ENCODE data around the gene SETDB2. TPM values are rescaled to one million over a fixed set of nuclear protein-coding genes. Genes with fewer than 3 reads are reported as not detected.

SETDB2 gene
- total and polyA plus RNA-seq, 4 donors: 5.0 to 22.9 (median 8.6) TPM

DNA sequence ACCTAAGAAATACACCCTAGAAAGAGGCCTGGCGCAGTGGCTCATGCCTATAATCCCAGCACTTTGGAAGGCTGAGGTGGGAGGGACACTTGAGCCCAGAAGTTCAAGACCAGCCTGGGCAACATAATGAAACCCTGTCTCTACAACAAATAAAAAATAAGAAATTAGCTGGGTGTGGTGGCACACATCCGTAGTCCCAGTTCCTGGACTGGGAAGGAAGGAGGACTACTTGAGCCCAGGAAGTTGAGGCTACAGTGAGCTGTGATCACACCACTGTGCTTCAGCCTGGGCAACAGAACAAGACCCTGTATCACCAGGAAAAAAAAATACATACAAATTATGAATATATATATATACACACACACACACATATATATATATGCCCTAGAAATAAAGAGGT is 94.3 kb downstream of the SETDB2 start:
- WGBS, 2 donors: 71 to 88% methylated on average over 2 of the region's 2 CpGs
- no peak for ATAC-seq (ENCODE audit: insufficient read depth, low FRiP score)
- no peak overlapping the region for H3K27ac ChIP-seq (ENCODE audit: low read depth in 1 of 2, low read length in 1 of 2)

DNA sequence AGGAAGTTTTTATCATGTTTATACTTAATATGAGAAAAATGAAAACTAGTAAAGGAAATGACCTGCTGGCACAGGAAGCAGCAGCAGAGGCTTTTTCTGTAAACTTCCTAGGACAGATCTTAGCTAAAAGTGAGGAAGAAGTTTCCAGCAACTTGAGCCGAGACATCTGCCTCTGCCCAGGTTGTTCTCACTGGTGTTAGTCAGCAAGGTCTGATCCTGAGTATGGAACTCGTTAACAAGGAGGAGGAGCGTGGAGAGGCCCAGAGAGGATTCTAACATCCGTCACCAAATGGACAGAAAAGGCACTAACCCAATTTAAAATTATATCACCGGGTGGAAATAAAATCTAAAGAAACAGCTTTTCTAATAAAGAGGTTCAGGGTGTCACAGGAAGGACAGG is 95.2 kb downstream of the SETDB2 start:
- WGBS, 2 donors: 71 to 76% methylated on average over 5 of the region's 5 CpGs
- no peak for DNase-seq
- H3K4me1 ChIP-seq (ENCODE audit: control insufficient read depth in 5 of 5, insufficient read depth in 5 of 5, low read length in 5 of 5): peaks cover 0 to 4% (median 0%) of the 10 kb centered on the region in 5 donors
- H3K36me3 ChIP-seq (ENCODE audit: control insufficient read depth in 4 of 4, insufficient read depth in 4 of 4, low read length in 4 of 4): peaks cover 8 to 22% (median 16%) of the 10 kb centered on the region in 4 donors
- no peak overlapping the region for H3K4me3 ChIP-seq
- no peak overlapping the region for H3K9ac ChIP-seq (ENCODE audit: insufficient read depth in 1 of 2, low read length in 2 of 2)
- ATAC-seq (ENCODE audit: insufficient read depth, low FRiP score): no peak
- H3K9me3 ChIP-seq (ENCODE audit: control insufficient read depth in 4 of 4, insufficient read depth in 3 of 4, low read length in 3 of 4): no peaks in the 10 kb centered on the region
- TF ChIP-seq, protein P1, sequence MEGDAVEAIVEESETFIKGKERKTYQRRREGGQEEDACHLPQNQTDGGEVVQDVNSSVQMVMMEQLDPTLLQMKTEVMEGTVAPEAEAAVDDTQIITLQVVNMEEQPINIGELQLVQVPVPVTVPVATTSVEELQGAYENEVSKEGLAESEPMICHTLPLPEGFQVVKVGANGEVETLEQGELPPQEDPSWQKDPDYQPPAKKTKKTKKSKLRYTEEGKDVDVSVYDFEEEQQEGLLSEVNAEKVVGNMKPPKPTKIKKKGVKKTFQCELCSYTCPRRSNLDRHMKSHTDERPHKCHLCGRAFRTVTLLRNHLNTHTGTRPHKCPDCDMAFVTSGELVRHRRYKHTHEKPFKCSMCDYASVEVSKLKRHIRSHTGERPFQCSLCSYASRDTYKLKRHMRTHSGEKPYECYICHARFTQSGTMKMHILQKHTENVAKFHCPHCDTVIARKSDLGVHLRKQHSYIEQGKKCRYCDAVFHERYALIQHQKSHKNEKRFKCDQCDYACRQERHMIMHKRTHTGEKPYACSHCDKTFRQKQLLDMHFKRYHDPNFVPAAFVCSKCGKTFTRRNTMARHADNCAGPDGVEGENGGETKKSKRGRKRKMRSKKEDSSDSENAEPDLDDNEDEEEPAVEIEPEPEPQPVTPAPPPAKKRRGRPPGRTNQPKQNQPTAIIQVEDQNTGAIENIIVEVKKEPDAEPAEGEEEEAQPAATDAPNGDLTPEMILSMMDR (IDR thresholded peaks at IDR 0.05; ENCODE audit: control extremely low read depth, extremely low read depth): no peak
- no peaks in the 10 kb centered on the region for H3K27me3 ChIP-seq (ENCODE audit: control insufficient read depth in 3 of 3, insufficient read depth in 3 of 3, low read length in 2 of 3)
- peak overlapping the region in 1 of 2 donors; percentile 47 for H3K27ac ChIP-seq (ENCODE audit: low read depth in 1 of 2, low read length in 1 of 2)

More for the DNA sequence above, 94.3 kb downstream of the SETDB2 start:
- Histone ChIP-seq H3K4me1 (ENCODE audit: control insufficient read depth in 5 of 5, insufficient read depth in 5 of 5, low read length in 5 of 5) (peaks cover 0 to 6% (median 0%) of the 10 kb centered on the region in 5 donors), H3K9ac (ENCODE audit: insufficient read depth in 1 of 2, low read length in 2 of 2) (no peak overlapping the region), H3K9me3 (ENCODE audit: control insufficient read depth in 4 of 4, insufficient read depth in 3 of 4, low read length in 3 of 4) (no peaks in the 10 kb centered on the region), H3K36me3 (ENCODE audit: control insufficient read depth in 4 of 4, insufficient read depth in 4 of 4, low read length in 4 of 4) (peaks cover 8 to 26% (median 17%) of the 10 kb centered on the region in 4 donors), H3K4me3 (no peak overlapping the region), H3K27me3 (ENCODE audit: control insufficient read depth in 3 of 3, insufficient read depth in 3 of 3, low read length in 2 of 3) (no peaks in the 10 kb centered on the region)
- DNase-seq: no peak
- TF ChIP-seq, protein P1 (IDR thresholded peaks at IDR 0.05; ENCODE audit: control extremely low read depth, extremely low read depth): no peak

DNA sequence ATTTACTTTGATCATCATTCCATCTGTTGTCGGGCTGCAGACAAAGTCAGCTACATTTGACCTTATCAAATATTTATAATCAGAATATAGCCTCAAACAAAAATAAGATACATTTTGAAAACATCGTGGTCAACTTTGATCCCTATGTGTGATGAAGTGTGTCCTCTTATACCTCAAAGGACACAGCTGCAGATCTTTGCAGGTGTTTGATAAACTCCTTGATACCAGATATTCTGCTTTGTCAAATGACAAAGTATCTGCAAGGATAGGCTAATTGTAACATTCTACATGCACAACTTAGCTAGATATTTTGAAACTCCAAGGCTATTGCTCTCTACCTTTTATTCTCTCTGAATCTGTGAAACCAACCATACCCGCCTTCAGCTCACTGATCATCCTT is 95.7 kb downstream of the SETDB2 start:
- DNase-seq: no peak
- Histone ChIP-seq H3K4me3 (no peak overlapping the region), H3K36me3 (ENCODE audit: control insufficient read depth in 4 of 4, insufficient read depth in 4 of 4, low read length in 4 of 4) (peaks cover 8 to 20% (median 16%) of the 10 kb centered on the region in 4 donors), H3K27ac (ENCODE audit: low read depth in 1 of 2, low read length in 1 of 2) (no peak overlapping the region), H3K9me3 (ENCODE audit: control insufficient read depth in 4 of 4, insufficient read depth in 3 of 4, low read length in 3 of 4) (no peaks in the 10 kb centered on the region), H3K4me1 (ENCODE audit: control insufficient read depth in 5 of 5, insufficient read depth in 5 of 5, low read length in 5 of 5) (peaks cover 0 to 4% (median 0%) of the 10 kb centered on the region in 5 donors), H3K9ac (ENCODE audit: insufficient read depth in 1 of 2, low read length in 2 of 2) (no peak overlapping the region), H3K27me3 (ENCODE audit: control insufficient read depth in 3 of 3, insufficient read depth in 3 of 3, low read length in 2 of 3) (no peaks in the 10 kb centered on the region)
- TF ChIP-seq, protein P1 (IDR thresholded peaks at IDR 0.05; ENCODE audit: control extremely low read depth, extremely low read depth): no peak
- 63 to 95% methylated on average over 3 of the region's 3 CpGs for WGBS, 2 donors
- ATAC-seq (ENCODE audit: insufficient read depth, low FRiP score): no peak

DNA sequence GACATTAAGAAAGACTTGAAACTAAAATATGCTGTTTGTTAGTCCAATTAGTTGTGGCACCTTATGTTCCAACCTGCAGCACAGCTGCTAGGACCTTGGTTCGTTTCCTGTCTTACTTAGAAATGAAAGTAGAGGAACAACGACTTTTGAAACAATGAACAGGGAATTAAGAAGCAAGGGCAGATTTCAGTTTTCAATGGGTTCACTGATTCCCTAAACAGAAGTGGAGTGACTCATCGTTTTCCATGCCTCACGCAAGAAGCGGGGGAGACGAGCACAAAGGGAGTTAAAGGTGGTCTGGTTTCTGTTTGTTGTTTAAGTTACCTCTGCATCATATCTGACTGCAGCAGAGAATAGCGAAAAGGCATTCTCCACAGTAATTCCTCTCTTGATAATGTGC is 96.5 kb downstream of the SETDB2 start:
- no peaks in the 10 kb centered on the region for H3K27me3 ChIP-seq (ENCODE audit: control insufficient read depth in 3 of 3, insufficient read depth in 3 of 3, low read length in 2 of 3)
- H3K9ac ChIP-seq (ENCODE audit: insufficient read depth in 1 of 2, low read length in 2 of 2): no peak overlapping the region
- no peaks in the 10 kb centered on the region for H3K9me3 ChIP-seq (ENCODE audit: control insufficient read depth in 4 of 4, insufficient read depth in 3 of 4, low read length in 3 of 4)
- peaks cover 9 to 20% (median 16%) of the 10 kb centered on the region in 4 donors for H3K36me3 ChIP-seq (ENCODE audit: control insufficient read depth in 4 of 4, insufficient read depth in 4 of 4, low read length in 4 of 4)
- ATAC-seq (ENCODE audit: insufficient read depth, low FRiP score): no peak
- H3K4me3 ChIP-seq: no peak overlapping the region
- 30 to 49% methylated on average over 7 of the region's 7 CpGs for WGBS, 2 donors
- H3K4me1 ChIP-seq (ENCODE audit: control insufficient read depth in 5 of 5, insufficient read depth in 5 of 5, low read length in 5 of 5): peaks cover 0 to 2% (median 0%) of the 10 kb centered on the region in 5 donors
- TF ChIP-seq, protein P1 (IDR thresholded peaks at IDR 0.05; ENCODE audit: control extremely low read depth, extremely low read depth): no peak
- no peak for DNase-seq
- peak overlapping the region in 1 of 2 donors; percentile 53 for H3K27ac ChIP-seq (ENCODE audit: low read depth in 1 of 2, low read length in 1 of 2)
